Umbilical cord (tissue), 2 donors: ENCODE data around the gene SIPA1L3. TPM values are rescaled to one million over a fixed set of nuclear protein-coding genes. Genes with fewer than 3 reads are reported as not detected.
A peak's percentile ranks its signal among the peaks of the same experiment; 100 is the strongest.

ENCODE experiments used
- DNase-seq: peaks from one replicate; pipeline ENCODE4 v3.0.0-alpha.2; 2015; ENCODE audit warnings: low spot score
- total RNA-seq: library from RNA; depleted of rRNA; stranded (reverse); fragments of >200 nt; gene quantifications from one replicate; pipeline ENCODE4 v1.2.3, GENCODE V29; 2014; ENCODE audit warnings: low replicate concordance; ENCODE audit not compliant: insufficient read depth

The SIPA1L3 gene
- total RNA-seq, 1 donor from 2014 or later, result 13.7 TPM

DNA sequence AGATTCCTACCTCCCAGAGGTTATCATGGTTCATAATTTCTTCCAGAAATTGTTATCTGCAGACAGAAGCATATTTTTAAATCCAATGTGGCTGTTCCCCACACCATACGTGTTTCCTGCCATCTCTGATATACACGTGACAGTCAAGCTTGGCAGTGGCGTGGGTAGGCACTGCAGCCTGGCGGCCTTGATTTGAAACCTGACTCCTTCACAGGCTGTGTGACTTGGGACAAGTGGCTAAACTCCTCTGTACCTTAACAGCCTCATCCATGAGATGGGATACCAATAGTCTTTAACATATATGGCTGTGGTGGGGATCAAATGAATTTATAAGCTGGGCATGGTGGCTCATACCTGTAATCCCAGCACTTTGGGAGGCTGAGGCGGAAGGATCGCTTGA lies 283.8 kb downstream of the SIPA1L3 start:
- DNase-seq, result no peak

DNA sequence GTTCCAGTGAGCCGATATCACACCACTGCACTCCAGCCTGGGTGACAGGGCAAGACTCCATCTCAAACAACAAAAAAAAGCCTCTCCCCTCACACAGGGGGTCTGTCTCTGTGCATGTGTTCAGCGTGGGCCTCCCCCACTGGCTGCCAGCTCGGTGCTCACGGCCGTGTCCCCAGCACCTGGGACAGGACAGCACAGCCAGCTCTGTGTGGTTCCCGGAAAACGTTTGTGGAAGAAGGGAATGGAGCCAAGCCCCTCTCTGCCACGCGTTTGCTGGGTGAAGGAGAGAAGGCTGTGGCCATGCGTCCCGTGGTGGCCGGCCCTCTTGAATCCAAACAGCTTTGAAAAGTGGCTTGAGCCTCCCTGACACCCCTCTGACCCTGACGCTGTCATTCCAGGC lies 284.7 kb downstream of the SIPA1L3 start:
- DNase-seq, result no peak

DNA sequence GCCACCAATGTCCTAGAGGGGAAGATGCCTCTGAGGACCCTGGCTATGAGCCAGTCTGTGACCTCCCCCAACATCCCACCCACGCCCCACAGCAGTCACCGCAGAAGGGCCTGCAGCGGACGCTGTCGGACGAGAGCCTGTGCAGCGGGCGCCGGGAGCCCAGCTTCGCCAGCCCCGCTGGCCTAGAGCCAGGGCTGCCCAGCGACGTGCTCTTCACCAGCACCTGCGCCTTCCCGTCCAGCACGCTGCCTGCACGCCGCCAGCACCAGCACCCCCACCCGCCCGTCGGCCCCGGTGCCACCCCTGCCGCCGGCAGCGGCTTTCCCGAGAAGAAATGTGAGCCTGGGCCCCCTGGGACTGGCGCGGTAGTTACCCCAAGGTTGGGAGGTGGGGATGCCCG lies 286.4 kb downstream of the SIPA1L3 start:
- no peak for DNase-seq

DNA sequence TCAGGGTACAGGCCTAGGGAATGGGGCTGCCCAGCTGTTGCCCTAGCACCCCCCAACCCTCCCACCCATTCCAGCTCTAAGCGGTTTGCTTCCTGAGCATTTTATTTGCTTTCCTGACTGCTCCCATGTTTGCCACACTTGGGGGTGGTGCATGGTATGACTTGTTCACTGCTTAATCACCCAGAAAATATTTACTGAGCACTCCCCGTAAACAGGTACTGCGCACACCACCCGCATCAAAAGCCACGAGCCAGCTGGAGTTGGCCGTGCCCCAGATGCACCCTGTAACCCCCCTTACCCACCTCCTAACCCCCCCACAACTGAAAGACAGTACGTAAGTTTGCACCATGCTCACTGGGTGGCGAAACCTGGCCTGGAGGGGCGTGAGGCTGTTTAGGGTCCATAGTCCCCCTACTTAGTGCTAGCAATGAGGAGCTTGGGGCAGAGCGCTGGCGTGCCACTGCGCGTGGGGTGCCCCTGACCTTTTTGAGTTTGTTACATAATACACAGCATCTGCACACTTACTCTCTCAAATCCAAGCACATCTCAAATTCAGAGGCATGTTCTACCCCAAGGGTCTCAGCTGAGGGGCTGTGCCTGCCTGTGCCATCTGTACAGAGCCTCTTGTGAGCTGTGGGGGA lies 287.2 kb downstream of the SIPA1L3 start:
- no peak for DNase-seq

DNA sequence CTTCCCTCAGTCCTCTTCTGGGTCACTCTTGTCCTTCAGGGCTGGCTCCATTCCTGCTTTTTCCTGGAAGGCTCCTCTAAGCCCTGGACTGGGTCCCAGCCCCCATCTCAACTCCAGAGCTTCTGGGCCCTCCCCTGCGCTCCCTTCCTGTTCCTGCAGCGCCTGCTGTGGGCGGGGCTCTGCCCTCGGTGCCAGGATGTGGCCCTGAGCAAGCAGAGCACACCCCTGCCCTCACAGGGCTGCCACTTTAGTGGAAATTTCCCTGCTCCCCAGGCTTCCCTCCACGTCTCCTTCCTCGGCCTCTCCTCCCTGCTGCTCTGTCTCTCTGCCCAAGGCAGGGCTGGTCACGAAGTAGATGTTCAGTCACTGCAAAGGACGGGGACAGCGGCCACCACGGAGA lies 288.2 kb downstream of the SIPA1L3 start:
- DNase-seq, result no peak

DNA sequence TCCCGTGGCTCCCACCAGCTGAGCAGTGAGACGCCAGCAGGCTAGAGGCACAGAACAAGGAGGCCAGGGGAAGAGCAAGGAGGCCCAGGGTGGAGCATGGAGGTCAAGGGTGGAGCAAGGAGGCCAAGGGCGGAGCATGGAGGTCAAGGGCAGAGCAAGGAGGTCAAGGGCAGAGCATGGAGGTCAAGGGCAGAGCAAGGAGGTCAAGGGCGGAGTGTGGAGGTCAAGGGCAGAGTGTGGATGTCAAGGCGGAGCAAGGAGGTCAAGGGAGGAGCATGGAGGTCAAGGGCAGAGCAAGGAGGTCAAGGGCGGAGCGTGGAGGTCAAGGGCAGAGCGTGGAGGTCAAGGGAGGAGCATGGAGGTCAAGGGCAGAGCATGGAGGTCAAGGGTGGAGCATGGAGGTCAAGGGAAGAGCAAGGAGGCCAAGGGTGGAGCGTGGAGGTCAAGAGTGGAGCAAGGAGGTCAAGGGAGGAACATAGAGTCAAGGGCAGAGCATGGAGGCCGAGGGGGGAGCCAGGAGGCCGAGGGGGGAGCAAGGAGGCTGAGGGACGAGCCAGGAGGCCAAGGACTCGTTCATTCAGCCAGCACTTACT lies 289.3 kb downstream of the SIPA1L3 start:
- DNase-seq, result no peak

DNA sequence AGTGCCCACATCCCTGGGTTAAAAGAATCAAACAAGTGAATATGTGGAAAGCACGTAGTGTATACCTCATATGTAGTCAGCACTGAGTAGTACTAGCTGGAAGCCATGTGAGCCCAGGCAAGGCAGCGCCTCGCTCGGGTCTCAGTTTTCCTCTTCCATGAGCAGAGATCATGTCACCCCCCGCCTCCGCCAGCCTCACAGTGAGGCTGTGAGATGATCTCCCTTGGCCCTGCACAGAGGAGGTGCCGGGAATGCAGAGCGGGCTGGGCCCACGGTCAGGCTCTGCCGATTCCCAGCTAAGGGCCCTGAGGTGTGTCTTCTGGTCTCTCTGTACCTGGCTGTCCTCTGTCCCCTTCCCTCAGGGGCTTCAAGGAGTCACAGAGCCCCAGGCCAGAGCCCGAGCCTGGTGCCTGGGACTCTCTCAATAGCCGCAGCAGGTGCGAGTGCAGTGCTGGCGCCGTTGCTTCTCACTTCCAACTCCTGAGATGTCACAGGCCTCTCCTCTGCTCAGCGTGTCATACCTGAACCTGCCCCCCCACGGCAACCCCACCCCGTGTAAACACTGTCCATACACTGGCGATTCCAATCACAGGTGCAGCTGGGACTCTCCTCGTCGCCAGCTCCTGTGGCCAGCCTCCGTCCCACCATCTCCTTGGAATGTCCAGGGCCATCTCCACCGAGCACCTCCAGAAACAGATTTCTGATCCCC lies 290.1 kb downstream of the SIPA1L3 start:
- no peak for DNase-seq

DNA sequence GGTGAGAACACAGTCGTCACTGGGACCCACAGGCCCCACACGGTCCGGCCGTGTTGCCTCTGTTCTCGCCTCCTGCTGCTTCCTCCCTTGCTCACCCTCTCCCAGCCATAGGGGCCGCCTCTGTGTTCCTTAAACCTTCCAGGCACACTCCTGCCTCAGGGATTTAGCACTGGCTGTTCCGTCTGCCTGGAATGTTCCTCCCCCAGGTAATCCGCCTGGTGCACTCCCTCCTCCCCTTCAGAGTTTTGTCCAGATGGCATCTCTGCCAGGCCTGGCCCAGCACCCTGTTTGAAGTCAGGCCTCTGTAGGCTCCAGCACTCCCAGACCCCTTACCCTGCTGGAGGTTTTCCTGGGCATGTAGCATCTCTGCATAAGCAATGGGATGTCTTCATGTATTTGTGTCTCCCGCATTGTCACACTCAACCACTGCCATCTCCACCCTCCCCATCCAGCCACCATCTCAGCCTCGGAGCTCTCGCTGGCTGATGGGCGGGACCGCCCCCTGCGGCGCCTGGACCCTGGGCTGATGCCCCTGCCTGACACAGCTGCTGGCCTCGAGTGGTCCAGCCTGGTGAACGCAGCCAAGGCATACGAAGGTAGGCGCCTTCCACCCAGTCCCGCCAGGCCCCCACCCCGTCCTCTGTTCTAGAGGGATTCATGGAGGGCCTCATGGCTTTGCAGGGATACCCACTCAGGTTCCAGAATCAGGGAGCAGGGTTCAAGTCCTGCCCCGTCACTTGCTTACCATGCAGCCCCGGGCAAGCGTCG lies 291.1 kb downstream of the SIPA1L3 start:
- DNase-seq, result no peak

DNA sequence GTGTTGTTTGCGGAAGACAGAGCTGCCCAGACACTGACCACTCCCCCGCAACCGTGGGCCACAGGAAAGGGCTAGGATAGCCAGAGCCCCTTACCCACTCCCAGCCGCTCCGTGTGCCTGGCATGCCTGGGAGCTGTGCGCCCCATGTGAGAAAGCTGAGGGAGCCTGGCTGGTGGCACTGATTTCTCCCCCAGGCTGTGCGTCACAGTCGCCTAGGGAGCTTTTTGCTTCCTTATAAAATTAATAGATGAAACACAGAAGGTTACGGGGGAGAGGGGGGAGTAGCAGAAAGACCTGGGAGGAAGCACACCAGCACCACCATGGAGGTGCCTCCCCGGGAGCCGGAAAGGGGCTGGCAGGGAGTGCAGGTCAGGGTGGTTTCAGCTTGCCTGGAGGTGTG lies 292.3 kb downstream of the SIPA1L3 start:
- DNase-seq, result no peak

DNA sequence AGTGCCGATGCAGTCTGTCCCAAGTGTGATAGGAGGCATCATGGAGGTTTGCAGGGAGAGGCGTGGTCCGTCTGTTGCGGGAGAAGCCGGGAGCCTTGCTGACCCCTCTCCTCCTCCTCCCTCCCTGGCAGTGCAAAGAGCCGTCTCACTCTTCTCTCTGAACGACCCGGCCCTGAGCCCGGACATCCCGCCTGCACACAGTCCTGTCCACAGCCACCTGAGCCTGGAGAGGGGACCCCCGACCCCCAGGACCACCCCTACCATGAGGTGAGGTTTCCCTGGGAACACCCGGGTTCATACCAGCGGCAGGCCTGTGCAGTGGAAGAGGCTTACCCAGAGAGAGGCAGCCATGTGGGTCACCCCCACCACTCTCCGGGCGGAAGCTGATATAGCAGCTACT lies 294.7 kb downstream of the SIPA1L3 start:
- no peak for DNase-seq

DNA sequence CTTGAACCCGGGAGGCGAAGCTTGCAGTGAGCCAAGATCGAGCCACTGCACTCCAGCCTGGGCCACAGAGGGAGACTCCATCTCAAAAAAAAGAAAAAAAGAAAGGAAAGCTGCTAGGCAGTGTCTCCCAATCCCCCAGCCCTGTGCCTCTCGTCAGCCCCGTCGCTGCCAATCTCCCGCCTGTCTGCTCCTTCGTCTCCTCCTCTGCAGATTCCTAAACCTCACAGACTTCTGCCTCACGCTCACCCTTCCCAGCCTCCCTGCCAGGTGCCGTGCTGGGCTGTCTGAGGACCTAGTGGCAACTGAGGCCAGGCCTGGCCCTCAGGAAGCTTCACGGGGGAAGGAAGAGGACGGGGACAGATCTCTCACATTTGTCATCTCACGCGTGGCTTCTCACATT lies 295.5 kb downstream of the SIPA1L3 start:
- no peak for DNase-seq

DNA sequence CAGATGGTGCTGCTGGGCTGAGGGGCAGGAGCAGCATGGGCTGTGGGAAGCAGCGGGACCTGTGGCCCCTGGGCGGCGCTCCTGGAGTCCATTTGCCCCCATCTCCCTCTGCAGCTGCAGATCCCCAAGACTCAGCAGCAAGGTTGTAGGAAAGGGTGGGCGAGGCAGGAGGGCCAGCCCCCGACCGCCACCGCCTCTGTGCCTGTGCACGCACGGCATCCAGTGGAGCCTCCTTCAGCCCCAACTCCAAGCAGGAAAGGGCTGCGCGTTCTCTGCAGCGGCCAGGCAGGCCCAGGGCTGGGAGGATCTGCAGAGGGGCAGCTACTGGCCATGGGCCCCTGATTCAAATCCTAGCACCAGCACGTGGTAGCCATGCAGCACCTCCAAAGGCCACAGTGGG lies 296.2 kb downstream of the SIPA1L3 start:
- no peak for DNase-seq

DNA sequence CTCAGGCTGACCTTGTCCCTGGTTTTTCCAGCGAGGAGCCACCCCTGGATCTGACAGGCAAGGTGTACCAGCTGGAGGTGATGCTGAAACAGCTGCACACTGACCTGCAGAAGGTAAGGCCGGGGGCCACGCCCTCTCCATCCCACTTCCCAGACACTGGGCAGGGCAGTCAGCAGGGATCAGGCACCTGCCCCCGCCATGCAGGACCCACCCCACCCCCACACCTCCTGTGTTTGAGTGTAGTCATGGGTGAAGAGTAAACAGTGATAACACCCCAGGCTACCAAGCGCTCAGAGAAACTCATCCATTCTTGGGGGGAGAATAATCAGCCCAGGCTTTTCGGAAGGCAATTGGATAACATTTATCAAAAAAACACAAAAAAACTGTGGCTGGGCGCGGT lies 297.1 kb downstream of the SIPA1L3 start:
- no peak for DNase-seq

DNA sequence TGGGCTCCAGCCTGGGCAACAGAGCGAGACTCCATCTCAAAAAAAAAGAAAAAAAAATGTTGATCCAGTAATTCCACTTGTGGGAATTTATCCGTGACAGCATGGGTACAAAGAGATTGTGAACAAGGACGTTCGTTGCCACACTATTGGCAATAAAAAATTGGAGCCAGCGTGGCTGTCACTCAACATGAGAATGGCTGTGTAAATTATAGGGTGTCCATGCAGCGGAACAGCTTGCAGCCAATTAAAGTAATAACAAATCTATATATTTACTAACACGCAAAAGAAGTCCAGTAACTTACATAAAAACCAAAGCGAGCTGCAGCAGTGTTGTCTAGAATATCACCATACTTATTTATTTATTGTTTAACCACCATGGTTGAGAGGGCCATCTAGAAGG lies 297.7 kb downstream of the SIPA1L3 start:
- no peak for DNase-seq

DNA sequence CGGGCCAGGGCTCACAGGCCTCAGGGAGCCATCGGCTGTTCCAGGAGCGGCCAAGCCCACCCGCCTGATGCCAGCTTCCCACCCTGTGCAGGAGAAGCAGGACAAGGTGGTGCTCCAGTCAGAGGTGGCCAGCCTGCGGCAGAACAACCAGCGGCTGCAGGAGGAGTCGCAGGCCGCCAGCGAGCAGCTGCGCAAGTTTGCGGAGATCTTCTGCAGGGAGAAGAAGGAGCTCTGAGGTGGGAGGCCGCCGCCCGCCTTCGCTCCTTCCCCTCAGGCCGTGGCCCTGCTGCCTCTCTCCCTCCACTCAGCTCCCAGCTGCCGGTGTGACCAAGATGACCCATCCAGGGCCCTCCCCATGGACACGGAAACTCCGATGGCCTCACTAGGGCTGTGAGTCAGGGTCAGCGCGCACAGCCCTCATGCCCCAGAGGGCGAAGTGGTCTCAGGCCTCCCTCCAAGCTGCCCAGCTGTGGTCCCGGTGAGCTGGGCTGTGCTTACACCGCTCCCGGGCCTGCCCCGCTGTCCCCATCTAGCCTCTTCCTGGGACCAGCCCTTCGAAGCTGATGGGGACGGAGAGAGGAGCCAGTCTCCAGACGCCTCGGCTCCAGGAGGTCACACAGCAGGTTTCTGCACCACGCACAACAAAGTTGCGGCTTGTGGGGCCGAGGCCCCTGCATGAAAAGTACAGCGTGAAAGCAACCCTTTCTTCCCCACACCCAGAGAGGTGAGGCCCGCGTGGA lies 299.2 kb downstream of the SIPA1L3 start:
- DNase-seq, result no peak

DNA sequence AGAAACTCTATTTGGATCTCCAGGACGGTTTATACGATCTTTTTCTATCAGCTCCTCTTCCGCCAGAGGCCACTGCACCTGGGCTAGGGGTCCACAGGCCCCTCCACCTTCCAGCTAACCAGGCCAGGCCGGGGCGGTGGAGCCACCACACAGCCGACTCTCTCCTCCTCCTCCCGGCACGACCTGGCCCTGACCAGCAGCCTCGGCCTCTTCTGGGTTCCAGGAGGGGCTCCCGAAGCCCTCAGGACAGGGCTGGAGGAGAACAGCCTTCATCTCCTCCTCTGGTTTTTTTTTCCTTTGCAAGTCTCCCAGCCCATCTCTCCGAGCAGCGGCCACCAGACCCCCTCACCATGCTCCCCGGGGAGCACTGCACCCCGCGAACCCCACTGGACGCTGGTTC lies 299.9 kb downstream of the SIPA1L3 start:
- DNase-seq, result no peak

DNA sequence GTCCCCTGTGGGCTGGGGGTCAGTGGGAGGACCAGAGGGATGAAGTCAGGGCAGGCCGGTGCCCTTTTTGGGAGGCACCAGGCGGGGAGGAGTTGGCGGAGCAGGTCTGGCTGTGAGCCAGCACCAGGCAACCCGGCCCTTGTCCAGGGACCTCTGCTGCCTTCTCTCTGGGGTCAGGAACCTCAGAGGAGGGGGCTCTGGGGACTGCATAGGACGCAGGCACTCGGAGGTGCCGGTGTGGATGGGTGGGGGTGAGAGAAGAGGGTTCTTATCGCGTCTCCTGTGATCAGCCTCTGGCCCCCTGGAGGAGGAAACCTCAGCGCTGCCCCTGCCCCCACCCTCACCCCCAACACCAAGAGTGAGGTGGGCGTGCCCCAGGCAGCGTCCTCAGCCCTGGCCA lies 300.5 kb downstream of the SIPA1L3 start:
- no peak for DNase-seq

DNA sequence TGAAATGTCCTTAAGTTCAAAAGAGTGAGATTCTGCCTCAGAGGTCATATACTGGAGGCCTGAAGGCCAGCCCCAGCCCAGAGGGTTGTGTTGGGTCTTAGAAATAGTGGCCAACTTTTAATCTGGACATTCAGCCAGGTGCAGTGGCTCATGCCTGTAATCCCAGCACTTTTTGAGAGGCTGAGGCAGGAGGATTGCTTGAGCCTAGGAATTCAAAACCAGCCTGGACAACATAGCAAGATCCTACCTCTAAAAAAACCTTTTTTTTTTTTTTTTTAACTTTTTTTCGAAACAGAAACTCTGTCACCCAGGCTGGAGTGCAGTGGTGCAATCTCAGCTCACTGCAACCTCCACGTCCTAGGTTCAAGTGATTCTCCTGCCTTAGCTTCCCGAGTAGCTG lies 301.6 kb downstream of the SIPA1L3 start:
- DNase-seq, result no peak

DNA sequence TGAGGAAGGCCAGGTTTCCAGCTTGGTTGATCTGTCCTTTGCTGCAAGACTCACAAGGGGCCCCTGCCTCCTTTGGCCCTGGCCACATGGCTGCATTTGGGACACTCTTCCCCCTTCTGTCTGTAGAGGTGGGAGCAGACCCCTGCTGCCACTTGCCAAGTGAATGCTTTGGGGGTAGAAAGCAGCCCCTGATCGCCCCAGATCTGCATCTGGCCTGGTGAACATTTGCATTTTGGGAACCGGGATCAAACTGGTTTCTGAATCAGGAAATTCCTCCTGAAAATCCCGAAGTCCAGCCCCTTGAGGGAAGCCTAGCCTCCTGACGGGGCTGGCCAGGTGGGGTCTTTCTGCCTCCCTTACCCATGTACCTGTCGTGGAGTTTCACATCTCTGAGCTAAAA lies 302.1 kb downstream of the SIPA1L3 start:
- DNase-seq, result no peak

DNA sequence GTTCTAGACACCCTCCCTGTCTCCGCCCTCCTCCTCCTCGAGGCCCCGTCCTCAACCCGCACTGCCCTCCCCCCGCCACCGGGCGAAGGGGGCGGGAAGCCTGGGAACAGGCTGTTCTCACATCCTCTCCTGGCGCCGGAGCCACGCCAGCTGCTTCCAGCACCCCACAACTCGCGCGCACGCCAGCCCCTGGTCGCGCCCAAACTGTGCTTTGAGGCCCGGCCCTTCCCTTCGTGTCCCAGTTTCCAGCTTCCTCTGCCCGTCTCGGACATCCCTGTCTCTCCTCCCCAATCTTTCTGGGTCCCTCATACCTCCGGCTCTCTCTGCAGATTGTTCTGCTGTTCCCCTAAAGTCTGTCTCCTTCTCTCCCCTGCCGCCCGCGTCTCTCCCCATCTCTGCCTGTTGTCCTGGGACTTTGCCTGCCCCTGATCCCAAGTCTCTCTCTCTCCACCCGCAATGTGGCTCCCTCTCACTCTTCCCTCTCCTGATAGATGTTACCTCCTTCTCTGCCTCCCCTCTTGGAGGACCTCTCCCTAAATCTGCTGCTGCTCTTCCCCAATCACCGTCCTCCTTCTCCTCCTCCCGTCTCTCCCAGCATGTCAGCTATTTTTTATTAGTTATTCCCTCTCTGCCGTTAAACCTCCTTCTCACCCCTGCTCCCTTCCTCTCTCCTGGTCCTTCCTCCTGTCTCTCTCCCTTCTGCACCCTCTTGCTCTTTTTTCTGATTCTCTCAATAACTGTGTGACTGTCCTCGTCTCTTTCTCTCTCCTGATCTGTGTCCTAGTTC lies 302.9 kb downstream of the SIPA1L3 start:
- peak; percentile 94 for DNase-seq

DNA sequence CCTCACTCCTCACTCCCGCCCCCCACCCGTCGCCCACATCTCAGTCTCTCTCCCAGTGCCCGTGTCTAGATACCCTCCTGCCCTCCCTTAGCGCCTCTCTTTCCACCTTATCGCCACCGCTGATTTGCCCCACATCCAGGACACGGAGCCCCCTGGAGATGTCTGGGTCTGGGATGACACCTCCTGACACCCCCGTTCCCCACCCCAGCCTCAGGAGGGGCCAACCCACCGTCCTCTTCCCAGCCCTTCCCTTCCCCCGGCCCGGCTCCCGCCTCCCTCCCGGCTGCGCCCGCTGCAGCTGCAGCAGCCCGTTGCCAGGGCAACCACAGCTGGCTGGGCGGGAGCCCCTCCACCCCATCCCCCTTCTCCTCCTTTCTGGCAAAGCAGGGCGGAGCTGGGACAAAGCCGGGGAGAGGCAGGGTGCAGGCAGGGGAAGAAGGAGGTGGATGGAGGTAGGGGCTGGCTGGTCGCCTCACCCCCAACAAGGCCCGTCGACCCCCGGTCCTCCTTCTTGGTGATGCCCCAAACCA lies 303.5 kb downstream of the SIPA1L3 start:
- peak; percentile 96 for DNase-seq
